Testis (tissue), 2 donors: ENCODE data around the gene FBXO11.

Source experiments
- CTCF ChIP-seq, 3 experiments: fragments of 450-650 bp in 2 of 3; fragments of 200-600 bp in 1 of 3; sonication (generic) in 1 of 3; IDR thresholded peaks; one replicate each; pipeline ENCODE4 v1.5.1; 2016 to 2019; ENCODE audit warnings: antibody characterized with exemption in 3 of 3, mild to moderate bottlenecking in 2 of 3, moderate library complexity in 1 of 3
- POLR2A ChIP-seq: fragments of 450-650 bp; IDR thresholded peaks from one replicate; pipeline ENCODE4 v1.6.1; 2017; ENCODE audit warnings: antibody characterized with exemption, mild to moderate bottlenecking, moderate library complexity

- no peak for TF ChIP-seq CTCF (IDR thresholded peaks at IDR 0.05)
- TF ChIP-seq POLR2A, result no peak
Measured at GRCh38 chr2:47818777-47819176, 87.5 kb downstream of the FBXO11 start.
